ENCODE measurements around the gene PSG2.
"Not testable (repeated sequence)": the region's sequence is repeated elsewhere in the genome, so short reads cannot be mapped to it uniquely, and the experiment has no call there.

PSG2 gene

DNA sequence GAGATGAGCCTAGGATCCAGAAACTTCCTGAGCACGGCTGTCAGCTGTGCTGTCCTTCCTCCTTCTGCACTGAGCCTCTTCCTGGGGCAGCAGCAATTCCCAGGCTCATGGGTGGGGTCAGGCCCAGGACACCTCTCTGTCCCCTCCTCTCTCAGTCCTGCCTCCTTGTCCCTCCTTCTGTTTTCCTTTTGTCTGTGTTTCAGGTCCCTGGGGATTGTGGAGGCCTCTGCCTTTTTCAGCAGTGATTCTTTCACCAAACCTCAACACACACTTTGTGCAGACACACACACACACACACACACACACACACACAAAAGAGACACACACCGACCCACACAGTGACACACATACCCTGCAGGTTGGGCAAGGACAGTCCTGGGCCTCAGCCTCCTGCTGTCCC lies at the start of gene PSG2:
Gene PSG2 (minus strand): TSS at position 101 of the 400 bp plus-strand sequence. CDS start 132 bp downstream, outside the sequence.
- DNase-seq: not testable (repeated sequence)

- peak; percentile 4 for DNase-seq
Observed at GRCh38 chr19:43131281-43131842, 48.9 kb upstream of the PSG2 start.

- not testable (repeated sequence) for DNase-seq
Observed at GRCh38 chr19:43129197-43129596, 46.7 kb upstream of the PSG2 start.

DNA sequence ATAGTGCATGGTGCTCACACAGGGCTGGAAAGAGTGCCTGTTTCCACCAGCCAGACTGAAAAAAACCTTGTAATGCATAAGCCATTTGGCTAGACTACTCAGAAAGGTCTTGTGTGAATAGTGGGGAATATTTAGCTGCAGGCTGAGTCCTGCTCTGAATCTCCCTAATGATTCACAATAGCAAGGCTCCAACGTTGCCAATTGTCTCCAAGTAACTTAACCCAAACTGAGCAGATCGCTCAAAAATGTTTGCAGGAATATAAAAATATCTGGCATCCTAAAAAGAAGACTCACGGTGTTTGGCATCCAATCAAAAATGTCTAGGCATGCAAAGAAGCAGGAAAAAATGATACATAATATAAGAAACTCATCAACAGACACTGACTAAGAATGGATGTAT lies 44.8 kb upstream of the PSG2 start:
- not testable (repeated sequence) for DNase-seq

- no peak for DNase-seq
Observed at GRCh38 chr19:43126720-43127119, 44.2 kb upstream of the PSG2 start.

- no peak for DNase-seq
Observed at GRCh38 chr19:43124360-43124759, 41.9 kb upstream of the PSG2 start.

- not testable (repeated sequence) for DNase-seq
Observed at GRCh38 chr19:43120433-43121026, 38.0 kb upstream of the PSG2 start.

GRCh38 chr19:43119526-43119925 lies 37.0 kb upstream of the PSG2 start:
- not testable (repeated sequence) for DNase-seq

- DNase-seq: not testable (repeated sequence)
Observed at GRCh38 chr19:43116421-43116820, 33.9 kb upstream of the PSG2 start.

- DNase-seq: not testable (repeated sequence)
Observed at GRCh38 chr19:43115548-43115947, 33.0 kb upstream of the PSG2 start.

GRCh38 chr19:43115064-43115463 lies 32.6 kb upstream of the PSG2 start:
- not testable (repeated sequence) for DNase-seq

GRCh38 chr19:43114626-43115025 lies 32.1 kb upstream of the PSG2 start:
- DNase-seq: not testable (repeated sequence)

GRCh38 chr19:43107401-43107800 lies 24.9 kb upstream of the PSG2 start:
- DNase-seq: not testable (repeated sequence)

GRCh38 chr19:43105496-43105895 lies 23.0 kb upstream of the PSG2 start:
- no peak for DNase-seq

GRCh38 chr19:43104215-43104850 lies 21.8 kb upstream of the PSG2 start:
- DNase-seq: not testable (repeated sequence)

GRCh38 chr19:43101950-43102349 lies 19.4 kb upstream of the PSG2 start:
- DNase-seq: no peak

DNA sequence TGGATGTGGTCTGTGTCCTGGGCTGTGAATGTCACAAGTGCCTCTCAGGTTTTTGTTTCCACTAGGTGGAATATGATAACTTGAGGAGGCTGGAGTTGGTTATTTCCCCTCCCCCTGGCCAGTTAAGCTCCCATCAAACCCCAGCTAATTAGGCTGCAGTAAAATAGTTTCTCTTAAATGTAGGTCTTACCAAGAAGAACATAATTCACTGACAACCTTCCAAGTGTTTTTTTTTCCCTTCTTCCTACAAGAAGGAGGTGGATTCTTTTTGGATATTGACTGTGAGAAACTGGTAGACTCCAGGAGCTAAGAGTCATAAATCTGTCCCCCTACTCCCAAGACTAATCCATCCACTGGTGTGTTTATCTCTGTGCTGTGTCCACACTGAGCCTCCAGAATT lies 15.9 kb upstream of the PSG2 start:
- not testable (repeated sequence) for DNase-seq

DNA sequence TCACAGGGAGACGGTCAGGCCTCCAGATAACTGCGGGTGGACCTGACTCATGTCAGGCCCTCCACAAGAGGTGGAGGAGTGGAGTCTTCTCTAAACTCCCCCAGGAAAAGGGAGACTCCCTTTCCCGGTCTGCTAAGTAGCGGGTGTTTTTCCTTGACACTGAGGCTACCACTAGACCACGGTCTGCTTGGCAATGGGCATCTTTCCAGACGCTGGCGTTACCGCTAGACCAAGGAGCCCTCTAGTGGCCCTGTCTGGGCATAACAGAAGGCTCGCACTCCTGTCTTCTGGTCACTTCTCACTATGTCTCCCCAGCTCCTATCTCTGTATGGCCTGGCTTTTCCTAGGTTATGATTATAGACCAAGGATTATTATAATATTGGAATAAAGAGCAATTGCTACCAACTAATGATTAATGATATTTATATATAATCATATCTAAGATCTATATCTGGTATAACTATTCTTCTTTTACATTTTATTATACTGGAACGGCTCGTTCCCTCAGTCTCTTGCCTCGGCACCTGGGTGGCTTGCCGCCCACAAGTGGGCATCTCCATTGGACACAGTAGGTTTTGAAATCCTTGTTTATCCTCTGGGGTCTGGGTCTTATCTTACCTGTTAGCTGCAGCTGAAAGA lies 5.3 kb upstream of the PSG2 start:
- DNase-seq: not testable (repeated sequence)

- DNase-seq: not testable (repeated sequence)
Observed at GRCh38 chr19:43085796-43086530, 3.5 kb upstream of the PSG2 start.

GRCh38 chr19:43084196-43084832 lies 1.8 kb upstream of the PSG2 start:
- DNase-seq: not testable (repeated sequence)

- not testable (repeated sequence) for DNase-seq
Observed at GRCh38 chr19:43083721-43084120, 1.2 kb upstream of the PSG2 start.

GRCh38 chr19:43078311-43078710 lies 4.2 kb downstream of the PSG2 start:
- no peak for DNase-seq

- DNase-seq: not testable (repeated sequence)
Observed at GRCh38 chr19:43077881-43078280, 4.6 kb downstream of the PSG2 start.

Data from NCI-H2107 (cell line).